Measurements from ENCODE around the gene TENM4.
A peak's percentile ranks its signal among the peaks of the same experiment; 100 is the strongest.

The TENM4 gene

GRCh38 chr11:79055856-79056631 is 384.8 kb downstream of the TENM4 start:
- Histone ChIP-seq H3K36me3 (replicated peaks) (no peaks in the 10 kb centered on the region), H3K4me3 (ENCODE audit: low read depth, low read length) (no peak overlapping the region), H3K27me3 (replicated peaks) (no peaks in the 10 kb centered on the region), H3K27ac (peak overlapping the region; percentile 7)
- in situ Hi-C loops (cut with HindIII; ENCODE audit: low pct_ligation_motif_present, low sequenced_read_pairs) = no loop called here
- peak; percentile 58 for TF ChIP-seq CTCF (IDR thresholded peaks at IDR 0.05; ENCODE audit: low read depth, low read length, missing control alignments)
- DNase-seq = peak; percentile 20

- no peaks in the 10 kb centered on the region for H3K36me3 ChIP-seq (replicated peaks)
Measured at GRCh38 chr11:79054636-79055035, 386.2 kb downstream of the TENM4 start.

GRCh38 chr11:79052544-79052943 is 388.3 kb downstream of the TENM4 start:
- TF ChIP-seq CTCF (IDR thresholded peaks at IDR 0.05; ENCODE audit: low read depth, low read length, missing control alignments) = peak; percentile 72
- peak; percentile 16 for DNase-seq

More at GRCh38 chr11:79054636-79055035, 386.2 kb downstream of the TENM4 start:
- Histone ChIP-seq H3K4me3 (ENCODE audit: low read depth, low read length) (no peak overlapping the region), H3K27ac (no peak overlapping the region), H3K27me3 (replicated peaks) (no peaks in the 10 kb centered on the region)
- in situ Hi-C loops (cut with HindIII; ENCODE audit: low pct_ligation_motif_present, low sequenced_read_pairs) = no loop called here
- DNase-seq = peak; percentile 68
- no peak for TF ChIP-seq CTCF (IDR thresholded peaks at IDR 0.05; ENCODE audit: low read depth, low read length, missing control alignments)

GRCh38 chr11:79050786-79051185 is 390.0 kb downstream of the TENM4 start:
- Histone ChIP-seq H3K4me3 (ENCODE audit: low read depth, low read length) (no peak overlapping the region), H3K36me3 (replicated peaks) (no peaks in the 10 kb centered on the region), H3K27ac (no peak overlapping the region), H3K27me3 (replicated peaks) (no peaks in the 10 kb centered on the region)
- no peak for DNase-seq
- TF ChIP-seq CTCF (IDR thresholded peaks at IDR 0.05; ENCODE audit: low read depth, low read length, missing control alignments) = no peak
- in situ Hi-C loops (cut with HindIII; ENCODE audit: low pct_ligation_motif_present, low sequenced_read_pairs) = no loop called here

More at GRCh38 chr11:79052544-79052943, 388.3 kb downstream of the TENM4 start:
- Histone ChIP-seq H3K4me3 (ENCODE audit: low read depth, low read length) (no peak overlapping the region), H3K27ac (no peak overlapping the region), H3K27me3 (replicated peaks) (no peaks in the 10 kb centered on the region), H3K36me3 (replicated peaks) (no peaks in the 10 kb centered on the region)
- in situ Hi-C loops (cut with HindIII; ENCODE audit: low pct_ligation_motif_present, low sequenced_read_pairs) = no loop called here

GRCh38 chr11:79049741-79050179 is 391.1 kb downstream of the TENM4 start:
- no peak for TF ChIP-seq CTCF (IDR thresholded peaks at IDR 0.05; ENCODE audit: low read depth, low read length, missing control alignments)
- H3K4me3 ChIP-seq (ENCODE audit: low read depth, low read length) = no peak overlapping the region
- no peaks in the 10 kb centered on the region for H3K27me3 ChIP-seq (replicated peaks)
- DNase-seq = no peak
- H3K36me3 ChIP-seq (replicated peaks) = no peaks in the 10 kb centered on the region
- in situ Hi-C loops (cut with HindIII; ENCODE audit: low pct_ligation_motif_present, low sequenced_read_pairs) = no loop called here
- H3K27ac ChIP-seq = no peak overlapping the region

Data from brain microvascular endothelial cell (primary cell).